Measurements from ENCODE around the gene ADCY10.
"Not testable (repeated sequence)": the region's sequence is repeated elsewhere in the genome, so short reads cannot be mapped to it uniquely, and the experiment has no call there.

The ADCY10 gene, protein sequence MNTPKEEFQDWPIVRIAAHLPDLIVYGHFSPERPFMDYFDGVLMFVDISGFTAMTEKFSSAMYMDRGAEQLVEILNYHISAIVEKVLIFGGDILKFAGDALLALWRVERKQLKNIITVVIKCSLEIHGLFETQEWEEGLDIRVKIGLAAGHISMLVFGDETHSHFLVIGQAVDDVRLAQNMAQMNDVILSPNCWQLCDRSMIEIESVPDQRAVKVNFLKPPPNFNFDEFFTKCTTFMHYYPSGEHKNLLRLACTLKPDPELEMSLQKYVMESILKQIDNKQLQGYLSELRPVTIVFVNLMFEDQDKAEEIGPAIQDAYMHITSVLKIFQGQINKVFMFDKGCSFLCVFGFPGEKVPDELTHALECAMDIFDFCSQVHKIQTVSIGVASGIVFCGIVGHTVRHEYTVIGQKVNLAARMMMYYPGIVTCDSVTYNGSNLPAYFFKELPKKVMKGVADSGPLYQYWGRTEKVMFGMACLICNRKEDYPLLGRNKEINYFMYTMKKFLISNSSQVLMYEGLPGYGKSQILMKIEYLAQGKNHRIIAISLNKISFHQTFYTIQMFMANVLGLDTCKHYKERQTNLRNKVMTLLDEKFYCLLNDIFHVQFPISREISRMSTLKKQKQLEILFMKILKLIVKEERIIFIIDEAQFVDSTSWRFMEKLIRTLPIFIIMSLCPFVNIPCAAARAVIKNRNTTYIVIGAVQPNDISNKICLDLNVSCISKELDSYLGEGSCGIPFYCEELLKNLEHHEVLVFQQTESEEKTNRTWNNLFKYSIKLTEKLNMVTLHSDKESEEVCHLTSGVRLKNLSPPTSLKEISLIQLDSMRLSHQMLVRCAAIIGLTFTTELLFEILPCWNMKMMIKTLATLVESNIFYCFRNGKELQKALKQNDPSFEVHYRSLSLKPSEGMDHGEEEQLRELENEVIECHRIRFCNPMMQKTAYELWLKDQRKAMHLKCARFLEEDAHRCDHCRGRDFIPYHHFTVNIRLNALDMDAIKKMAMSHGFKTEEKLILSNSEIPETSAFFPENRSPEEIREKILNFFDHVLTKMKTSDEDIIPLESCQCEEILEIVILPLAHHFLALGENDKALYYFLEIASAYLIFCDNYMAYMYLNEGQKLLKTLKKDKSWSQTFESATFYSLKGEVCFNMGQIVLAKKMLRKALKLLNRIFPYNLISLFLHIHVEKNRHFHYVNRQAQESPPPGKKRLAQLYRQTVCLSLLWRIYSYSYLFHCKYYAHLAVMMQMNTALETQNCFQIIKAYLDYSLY (N-terminal part only)

DNA sequence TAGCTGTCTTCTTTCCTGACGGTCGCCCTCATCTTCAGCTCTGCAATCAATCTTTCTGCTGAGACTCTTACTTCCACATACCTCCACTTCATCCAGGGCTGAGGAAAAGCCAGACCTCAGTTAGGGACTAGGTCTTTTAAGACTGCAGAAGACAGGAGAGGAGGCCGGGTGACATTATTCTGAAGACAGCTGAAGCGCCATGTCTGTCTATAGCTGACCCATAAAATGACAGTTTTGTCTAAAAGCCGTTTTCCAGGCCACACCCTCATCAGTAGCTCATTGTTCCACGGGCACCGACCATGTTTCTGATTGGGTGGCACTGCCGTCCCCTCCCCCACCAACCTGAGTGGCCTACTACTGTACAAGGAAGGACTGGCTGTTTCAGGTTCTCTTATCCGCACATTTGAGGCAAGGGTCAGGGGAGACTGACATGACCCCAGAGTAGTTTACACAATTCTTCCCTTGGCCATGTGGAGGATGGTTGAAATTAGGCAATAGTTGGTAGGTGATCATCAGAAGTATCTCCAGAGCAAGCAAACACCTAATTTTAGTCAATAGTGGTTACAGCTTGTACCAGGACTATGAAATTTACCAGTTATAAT, at the start of gene ADCY10:
Gene ADCY10 (minus strand): TSS at position 240 of the 602 bp plus-strand sequence. CDS start 8,994 bp downstream, outside the sequence.
- no peak for DNase-seq

DNA sequence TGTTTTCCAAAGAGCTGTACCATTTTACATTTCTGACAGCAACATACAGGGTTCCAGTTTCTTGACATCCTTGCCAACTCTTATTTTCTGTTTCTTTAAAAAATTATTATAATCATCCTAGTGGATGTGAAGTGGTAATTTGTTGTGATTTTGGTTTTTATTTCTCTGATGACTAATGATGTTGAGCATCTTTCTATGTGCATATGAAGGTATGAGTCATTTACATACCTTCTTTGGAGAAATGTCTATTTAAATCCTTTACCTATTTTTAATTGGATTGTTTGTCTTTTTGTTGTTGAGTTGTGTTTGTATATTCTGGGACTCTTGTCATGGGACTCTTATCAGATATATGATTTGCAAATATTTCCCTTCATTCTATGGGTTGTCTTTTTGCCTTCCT, 43.8 kb upstream of the ADCY10 start:
- no peak for DNase-seq

- no peak for DNase-seq
Observed at GRCh38 chr1:167955915-167956314, 42.0 kb upstream of the ADCY10 start.

DNA sequence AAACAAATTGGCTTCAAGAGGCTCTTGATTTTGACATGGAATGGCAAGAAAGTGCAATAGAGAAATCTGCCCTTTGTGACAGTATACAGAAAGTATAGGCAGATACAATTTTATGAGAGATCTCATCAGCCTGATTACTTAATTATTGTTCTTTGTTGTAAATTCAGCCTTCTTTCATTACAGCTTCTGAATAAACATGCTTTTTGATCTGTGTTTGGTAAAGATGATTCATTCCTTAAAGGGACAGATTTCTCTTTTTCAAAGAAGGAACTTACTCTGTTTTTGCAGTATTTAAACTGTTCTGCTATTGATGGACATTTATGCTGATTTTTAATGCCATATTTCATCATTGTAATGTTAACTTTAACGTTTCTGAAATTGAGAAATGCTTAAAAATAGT, 36.6 kb upstream of the ADCY10 start:
- DNase-seq = no peak

DNA sequence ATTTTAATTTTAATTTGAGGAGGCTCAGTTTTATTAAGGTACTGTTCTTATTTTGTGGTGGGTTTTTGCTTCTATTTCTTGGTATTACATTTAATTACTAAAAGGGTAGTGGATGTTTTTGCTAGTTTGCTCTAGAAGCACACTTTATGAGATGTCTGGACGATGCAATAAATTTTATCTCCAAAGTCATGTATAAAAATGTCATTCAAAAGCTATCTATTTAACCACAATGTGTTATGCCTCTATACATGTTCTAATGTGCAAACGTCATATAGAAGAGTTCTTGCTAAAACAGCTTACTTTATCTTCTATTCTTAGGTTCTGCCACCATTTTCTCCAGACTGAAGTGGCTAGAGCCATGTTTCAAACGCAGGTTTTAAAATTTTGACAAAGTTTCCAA, 35.9 kb upstream of the ADCY10 start:
- DNase-seq = no peak

DNA sequence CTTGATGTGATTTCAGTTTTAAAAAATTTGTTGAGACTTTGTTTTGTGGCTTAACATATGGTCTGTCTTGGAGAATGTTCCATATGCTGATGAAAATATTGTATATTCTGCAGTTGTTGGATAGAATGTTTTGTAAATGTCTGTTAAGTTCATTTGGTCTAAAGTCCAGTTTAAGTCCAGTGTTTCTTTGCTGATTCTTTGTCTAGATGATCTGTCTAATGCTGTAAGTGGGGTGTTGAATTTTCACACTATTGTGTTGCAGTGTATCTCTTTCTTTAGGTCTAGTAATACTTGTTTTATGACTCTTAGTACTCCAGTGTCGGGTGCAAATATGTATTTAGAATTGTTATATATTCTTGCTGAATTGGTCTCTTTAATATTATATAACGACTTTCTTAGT, 33.8 kb upstream of the ADCY10 start:
- DNase-seq = no peak

GRCh38 chr1:167943541-167943940, 29.6 kb upstream of the ADCY10 start:
- no peak for DNase-seq

- DNase-seq = no peak
Observed at GRCh38 chr1:167940264-167940663, 26.3 kb upstream of the ADCY10 start.

DNA sequence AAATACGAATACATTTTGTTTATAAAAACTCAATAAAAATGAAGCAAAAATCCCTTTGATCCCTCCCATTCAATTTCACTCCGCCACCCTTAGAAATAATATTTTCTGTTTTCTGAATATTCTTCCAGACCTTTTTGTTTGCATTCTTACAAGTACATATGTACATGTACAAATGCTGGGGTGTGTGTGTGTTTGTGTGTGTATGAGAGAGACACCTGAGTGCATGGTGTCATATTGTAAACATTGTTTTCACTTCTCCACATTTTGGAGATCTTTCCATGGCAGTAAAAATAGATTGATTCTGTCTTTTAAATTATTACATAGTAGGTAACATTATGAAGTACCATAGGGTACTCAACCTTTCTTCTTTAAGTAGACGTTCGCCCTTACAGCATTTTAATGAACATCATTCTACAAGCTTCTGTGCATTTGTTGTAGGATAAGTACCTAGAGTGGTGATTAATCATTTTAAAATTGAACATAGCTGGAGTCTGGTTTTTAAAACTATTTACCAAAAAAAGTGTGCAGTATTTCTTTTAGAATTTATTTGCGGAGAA, 24.2 kb upstream of the ADCY10 start:
- DNase-seq = no peak

DNA sequence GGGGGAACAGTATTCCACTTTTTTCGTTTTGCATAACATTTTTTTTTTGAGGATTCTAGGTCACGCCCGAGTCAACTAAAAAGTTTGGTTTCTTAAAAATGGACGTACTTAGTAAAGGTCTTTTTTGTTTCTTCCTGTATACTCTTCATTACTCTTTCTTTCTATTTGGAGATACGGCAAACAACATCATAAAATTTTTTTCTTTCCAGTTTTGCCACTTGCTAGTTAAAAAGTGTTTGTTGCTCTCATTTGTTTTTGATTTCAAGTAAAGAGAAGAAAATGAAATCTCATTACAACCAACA, 23.7 kb upstream of the ADCY10 start:
- no peak for DNase-seq

- DNase-seq = peak; percentile 69
Observed at GRCh38 chr1:167936930-167937708, 23.2 kb upstream of the ADCY10 start, which contains the start of gene MPC2. Gene MPC2 (minus strand): TSS chr1:167937072. CDS start chr1:167935841, 1,231 bp downstream.

DNA sequence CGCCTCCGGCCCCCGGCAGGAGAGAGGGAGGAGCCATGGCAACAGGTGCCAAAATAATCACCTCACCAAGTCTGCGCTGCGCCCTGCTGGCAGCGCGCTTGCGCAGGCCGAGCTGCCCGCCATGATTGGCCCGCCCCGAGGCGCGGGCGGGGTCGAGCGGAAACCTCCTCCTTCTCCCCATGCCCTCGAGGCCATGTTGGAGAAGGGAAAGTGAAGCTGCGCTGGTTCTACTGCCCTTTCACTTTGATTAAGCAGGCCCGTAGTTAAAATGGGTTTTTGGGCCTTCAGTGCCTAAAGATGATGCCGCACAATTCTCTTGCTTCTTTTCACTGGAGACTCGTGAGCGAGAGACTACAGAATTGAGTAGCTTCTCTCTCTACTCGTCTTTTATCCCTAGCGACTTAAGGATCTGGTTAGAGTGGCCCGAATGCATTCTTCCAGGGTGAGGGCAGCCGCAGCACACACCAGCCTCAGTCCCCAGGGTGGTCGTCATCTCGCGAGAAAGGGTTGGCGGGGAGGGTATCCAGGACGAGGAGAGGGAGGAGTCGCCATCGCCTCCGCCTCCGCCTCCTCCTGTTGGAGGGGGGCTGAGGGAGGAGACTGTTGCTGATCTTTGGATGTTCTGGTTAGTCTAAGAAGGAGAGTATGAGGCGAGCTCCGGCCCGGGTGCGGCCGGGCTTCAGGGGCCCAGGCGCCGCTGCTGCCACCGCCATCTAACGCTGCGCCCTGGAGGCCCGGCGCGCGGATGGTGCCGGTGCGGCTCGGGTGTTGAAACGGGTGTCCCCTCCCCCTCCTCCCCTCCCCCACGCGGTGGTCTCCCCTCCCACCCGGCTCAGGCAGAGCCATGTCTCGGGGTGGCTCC, 22.4 kb upstream of the ADCY10 start, which contains the start of gene DCAF6:
Gene DCAF6 (plus strand): TSS at position 616 of the 862 bp plus-strand sequence. CDS start 229 bp downstream, at position 845.
- peak; percentile 99 for DNase-seq

DNA sequence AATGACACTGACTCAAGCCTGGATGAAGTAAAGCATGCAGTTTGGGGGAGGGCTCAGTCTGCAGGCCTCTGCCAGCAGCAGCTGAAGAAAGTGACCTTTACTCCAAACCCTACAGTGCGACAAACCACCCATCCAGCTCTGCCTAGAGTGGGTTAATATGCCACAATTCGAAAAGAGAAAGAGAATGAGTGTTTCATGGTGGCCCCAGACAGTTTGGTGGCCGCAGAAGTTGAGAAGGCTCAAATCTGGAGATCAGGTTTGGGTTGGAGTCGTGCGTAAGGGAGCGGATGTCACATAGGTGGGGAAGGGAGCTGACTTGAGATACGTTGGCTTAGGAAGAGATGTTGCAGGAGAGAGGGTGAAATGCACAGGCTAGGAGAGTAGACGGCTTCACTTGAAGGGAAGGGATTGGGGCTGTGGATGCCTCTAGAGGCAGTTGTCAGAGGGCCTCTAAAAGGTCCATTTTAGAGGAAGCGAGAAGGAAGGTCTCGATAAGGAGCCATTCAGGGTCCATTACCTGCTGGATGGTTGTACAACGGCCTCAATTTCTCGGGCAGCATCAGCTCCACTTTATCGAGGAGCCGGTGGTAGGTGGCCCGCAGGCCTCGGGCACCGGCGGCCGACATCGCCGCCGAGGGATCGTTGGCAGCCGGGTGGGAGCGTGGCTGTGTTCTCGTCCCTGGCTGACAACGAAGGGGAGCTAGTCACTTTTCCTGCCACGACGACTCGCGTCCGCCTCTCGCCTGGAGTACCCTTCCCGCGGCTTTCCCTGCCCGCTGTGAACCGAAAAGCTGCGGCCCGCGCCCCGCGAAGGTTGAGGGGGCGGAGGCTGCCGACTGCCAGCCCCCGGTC, 21.5 kb upstream of the ADCY10 start:
- peak; percentile 16 for DNase-seq

- DNase-seq = no peak
Observed at GRCh38 chr1:167934426-167935215, 20.7 kb upstream of the ADCY10 start.

DNA sequence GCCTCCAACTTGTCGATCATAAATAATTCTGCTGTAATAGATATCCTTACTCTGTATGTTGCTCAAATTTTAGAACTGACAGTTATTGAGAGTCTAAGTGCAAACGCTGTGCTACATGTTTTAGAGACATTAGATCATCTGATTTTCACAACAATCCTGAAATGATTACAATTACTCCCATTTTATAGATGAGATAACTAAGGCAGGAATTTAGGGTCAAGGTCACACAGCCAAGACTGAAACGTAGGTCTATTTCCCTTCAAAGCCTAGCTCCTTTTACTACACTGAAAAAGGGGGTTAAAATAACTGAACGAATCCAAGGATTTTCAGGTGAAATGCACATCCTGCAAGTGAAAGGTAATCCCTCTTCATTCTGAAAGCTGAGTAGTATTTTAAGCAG, 19.9 kb upstream of the ADCY10 start:
- no peak for DNase-seq

DNA sequence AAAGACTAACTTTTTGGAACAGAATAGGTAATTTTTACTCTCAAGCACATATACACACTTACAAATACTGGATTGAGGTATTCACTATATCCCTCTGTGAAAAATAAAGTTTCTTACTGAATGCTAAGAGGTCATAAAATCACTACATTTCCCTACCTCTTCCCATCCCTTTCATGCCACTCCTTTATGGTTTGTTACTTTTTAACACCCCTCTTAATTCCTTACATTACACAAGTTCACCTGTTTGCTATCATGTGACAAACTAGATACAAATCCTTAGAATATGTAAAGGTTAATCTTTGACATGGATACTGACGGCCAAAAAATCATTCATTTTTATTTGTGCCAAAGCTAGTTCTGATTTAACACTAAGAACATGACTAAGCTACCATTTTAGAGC, 15.8 kb upstream of the ADCY10 start:
- DNase-seq = no peak

DNA sequence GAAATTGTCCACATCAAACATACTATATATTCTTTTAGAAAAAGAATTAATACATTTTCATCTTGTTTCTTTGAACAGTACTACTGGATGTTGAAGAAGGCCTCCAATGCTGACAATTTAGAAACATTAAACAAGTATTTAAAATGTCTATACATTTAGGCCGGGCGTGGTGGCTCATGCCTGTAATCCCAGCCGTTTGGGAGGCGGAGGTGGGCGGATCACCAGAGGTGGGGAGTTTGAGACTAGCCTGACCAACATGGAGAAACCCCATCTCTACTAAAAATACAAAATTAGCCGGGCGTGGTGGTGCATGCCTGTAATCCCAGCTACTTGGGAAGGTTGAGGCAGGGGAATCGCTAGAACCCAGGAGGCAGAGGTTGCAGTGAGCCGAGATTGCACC, 15.0 kb upstream of the ADCY10 start:
- DNase-seq = not testable (repeated sequence)

DNA sequence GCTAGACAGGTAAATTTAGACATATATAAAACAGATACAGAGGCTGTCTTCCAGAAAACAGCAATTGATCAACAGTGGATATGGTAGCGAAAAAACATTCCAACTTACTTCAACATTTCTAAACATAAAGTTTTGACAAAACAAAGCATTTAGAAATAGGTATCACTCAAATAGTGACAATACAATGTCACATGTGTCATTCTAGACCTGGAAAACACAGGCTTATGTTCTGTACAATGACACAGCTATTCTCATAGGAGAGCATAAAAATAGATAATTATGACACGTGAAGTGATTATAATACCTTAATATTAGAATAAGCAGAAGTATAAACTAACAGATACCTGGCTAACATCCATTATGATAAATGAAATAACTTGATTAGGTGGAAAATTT, 14.5 kb upstream of the ADCY10 start:
- no peak for DNase-seq

Measured in CD4-positive, alpha-beta T cell treated with Interferon gamma for 1 hour (primary cell).